ENCODE data around the gene EXOC3. TPM values are rescaled to one million over a fixed set of nuclear protein-coding genes. Genes with fewer than 3 reads are reported as not detected.

EXOC3 gene
- total and polyA plus RNA-seq, 2 experiments from 2014 or later, result 39.9 to 40.9 TPM

GRCh38 chr5:438481-438981 lies 4.4 kb upstream of the EXOC3 start:
- no peaks in the 10 kb centered on the region for H3K9me3 ChIP-seq (ENCODE audit: low read depth)
- peaks cover 6% of the 10 kb centered on the region for H3K4me1 ChIP-seq (ENCODE audit: insufficient read depth)
- DNase-seq, result no peak
- TF ChIP-seq EZH2phosphoT487 (IDR thresholded peaks at IDR 0.05; ENCODE audit: insufficient read depth, low read depth), result no peak
- no peak for TF ChIP-seq EZH2 (IDR thresholded peaks at IDR 0.05; ENCODE audit: insufficient read depth, poor library complexity, severe bottlenecking)
- H3F3A ChIP-seq (ENCODE audit: insufficient read depth), result peaks cover 10% of the 10 kb centered on the region; the same call in 1 of the 2 replicates
- no peaks in the 10 kb centered on the region for H3K36me3 ChIP-seq (ENCODE audit: low read depth)
- H3K27ac ChIP-seq, result no peak overlapping the region
- peaks cover 14% of the 10 kb centered on the region for H3K79me2 ChIP-seq (ENCODE audit: insufficient read depth)
- H3K9me2 ChIP-seq (ENCODE audit: insufficient read depth), result no peaks in the 10 kb centered on the region
- in situ Hi-C loops (cut with MboI), result loop anchor here (10.0 kb wide), 1 partner anchor 124 kb away; no protein-coding TSS in a partner anchor
- no peak overlapping the region for H3K9ac ChIP-seq
- H4K20me1 ChIP-seq (ENCODE audit: insufficient read depth), result no peaks in the 10 kb centered on the region
- WGBS, 2 experiments (ENCODE audit: low coverage in 1 of 2, low lambda C conversion rate in 2 of 2, missing lambda C conversion rate in 2 of 2), result 76 to 79% methylated on average over 13 to 14 of the region's 14 CpGs
- H3K4me3 ChIP-seq, result no peak overlapping the region
- H3K4me2 ChIP-seq (ENCODE audit: unreplicated experiment), result no peak overlapping the region
- no peaks in the 10 kb centered on the region for H3K27me3 ChIP-seq (replicated peaks; ENCODE audit: insufficient read depth)
- no peak overlapping the region for H2AFZ ChIP-seq

GRCh38 chr5:439181-439580 lies 3.8 kb upstream of the EXOC3 start:
- Histone ChIP-seq H3K4me2 (ENCODE audit: unreplicated experiment) (no peak overlapping the region), H3K9ac (no peak overlapping the region), H3K4me1 (ENCODE audit: insufficient read depth) (peaks cover 7% of the 10 kb centered on the region), H3K27ac (no peak overlapping the region), H2AFZ (no peak overlapping the region), H3K4me3 (no peak overlapping the region), H3K36me3 (ENCODE audit: low read depth) (no peaks in the 10 kb centered on the region), H3K9me2 (ENCODE audit: insufficient read depth) (no peaks in the 10 kb centered on the region), H3K9me3 (ENCODE audit: low read depth) (no peaks in the 10 kb centered on the region), H3K27me3 (replicated peaks; ENCODE audit: insufficient read depth) (no peaks in the 10 kb centered on the region), H3K79me2 (ENCODE audit: insufficient read depth) (peaks cover 20% of the 10 kb centered on the region), H4K20me1 (ENCODE audit: insufficient read depth) (no peaks in the 10 kb centered on the region), H3F3A (ENCODE audit: insufficient read depth) (peaks cover 10% of the 10 kb centered on the region; the same call in 1 of the 2 replicates)
- DNase-seq, result no peak
- TF ChIP-seq EZH2phosphoT487 (IDR thresholded peaks at IDR 0.05; ENCODE audit: insufficient read depth, low read depth), result no peak
- no peak for TF ChIP-seq EZH2 (IDR thresholded peaks at IDR 0.05; ENCODE audit: insufficient read depth, poor library complexity, severe bottlenecking)
- in situ Hi-C loops (cut with MboI), result loop anchor here (10.0 kb wide), 1 partner anchor 124 kb away; no protein-coding TSS in a partner anchor
- WGBS, 2 experiments (ENCODE audit: low coverage in 1 of 2, low lambda C conversion rate in 2 of 2, missing lambda C conversion rate in 2 of 2), result 76 to 80% methylated on average over 8 of the region's 8 CpGs

- Histone ChIP-seq H3K4me1 (ENCODE audit: insufficient read depth) (peaks cover 9% of the 10 kb centered on the region), H3K36me3 (ENCODE audit: low read depth) (no peaks in the 10 kb centered on the region), H3K4me2 (ENCODE audit: unreplicated experiment) (no peak overlapping the region), H3K9me3 (ENCODE audit: low read depth) (no peaks in the 10 kb centered on the region), H3K79me2 (ENCODE audit: insufficient read depth) (peaks cover 25% of the 10 kb centered on the region), H2AFZ (no peak overlapping the region), H3K4me3 (no peak overlapping the region), H3K27ac (no peak overlapping the region), H3K9ac (no peak overlapping the region), H3F3A (ENCODE audit: insufficient read depth) (peaks cover 10% of the 10 kb centered on the region; the same call in 1 of the 2 replicates), H4K20me1 (ENCODE audit: insufficient read depth) (no peaks in the 10 kb centered on the region), H3K27me3 (replicated peaks; ENCODE audit: insufficient read depth) (no peaks in the 10 kb centered on the region), H3K9me2 (ENCODE audit: insufficient read depth) (no peaks in the 10 kb centered on the region)
- no peak for DNase-seq
- TF ChIP-seq EZH2phosphoT487 (IDR thresholded peaks at IDR 0.05; ENCODE audit: insufficient read depth, low read depth), result no peak
- TF ChIP-seq EZH2 (IDR thresholded peaks at IDR 0.05; ENCODE audit: insufficient read depth, poor library complexity, severe bottlenecking), result no peak
- in situ Hi-C loops (cut with MboI), result loop anchor here (10.0 kb wide), 1 partner anchor 125 kb away; no protein-coding TSS in a partner anchor
- 68 to 70% methylated on average over 14 of the region's 14 CpGs for WGBS, 2 experiments (ENCODE audit: low coverage in 1 of 2, low lambda C conversion rate in 2 of 2, missing lambda C conversion rate in 2 of 2)
These were observed 3.3 kb upstream of the EXOC3 start for GRCh38 chr5:439636-440035.

- no peak overlapping the region for H3K4me2 ChIP-seq (ENCODE audit: unreplicated experiment)
- TF ChIP-seq EZH2 (IDR thresholded peaks at IDR 0.05; ENCODE audit: insufficient read depth, poor library complexity, severe bottlenecking), result no peak
- H3K79me2 ChIP-seq (ENCODE audit: insufficient read depth), result peaks cover 34% of the 10 kb centered on the region
- H3K9me3 ChIP-seq (ENCODE audit: low read depth), result no peaks in the 10 kb centered on the region
- in situ Hi-C loops (cut with MboI), result no loop called here
- no peaks in the 10 kb centered on the region for H3K27me3 ChIP-seq (replicated peaks; ENCODE audit: insufficient read depth)
- H3K36me3 ChIP-seq (ENCODE audit: low read depth), result no peaks in the 10 kb centered on the region
- peaks cover 9% of the 10 kb centered on the region for H3K4me1 ChIP-seq (ENCODE audit: insufficient read depth)
- no peak for DNase-seq
- H3F3A ChIP-seq (ENCODE audit: insufficient read depth), result peaks cover 10% of the 10 kb centered on the region; the same call in 1 of the 2 replicates
- H2AFZ ChIP-seq, result no peak overlapping the region
- H3K4me3 ChIP-seq, result no peak overlapping the region
- H3K9ac ChIP-seq, result no peak overlapping the region
- 55 to 56% methylated on average over 18 of the region's 18 CpGs for WGBS, 2 experiments (ENCODE audit: low coverage in 1 of 2, low lambda C conversion rate in 2 of 2, missing lambda C conversion rate in 2 of 2)
- no peaks in the 10 kb centered on the region for H3K9me2 ChIP-seq (ENCODE audit: insufficient read depth)
- H3K27ac ChIP-seq, result no peak overlapping the region
- H4K20me1 ChIP-seq (ENCODE audit: insufficient read depth), result no peaks in the 10 kb centered on the region
These were observed 2.4 kb upstream of the EXOC3 start for GRCh38 chr5:440401-441201.

All from GM23248 (cell line).